GM12865 (cell line): ENCODE measurements around the gene PPP4R2.

Experiments
- DNase-seq: peaks from one replicate; pipeline ENCODE4 v3.0.0; 2010; ENCODE audit warnings: low read depth
- H3K4me3 ChIP-seq: 2 replicates; pipeline ENCODE4 v1.5.1; 2011; ENCODE audit warnings: mild to moderate bottlenecking, low read depth, low read length, control low read depth
- TF ChIP-seq, protein P1 (sequence below): IDR thresholded peaks from 2 replicates; pipeline ENCODE4 v1.5.1; 2011; ENCODE audit warnings: low read length, control low read depth, low read depth, inconsistent platforms; ENCODE audit not compliant: insufficient read depth; ENCODE audit errors: missing control alignments

The PPP4R2 gene

DNA sequence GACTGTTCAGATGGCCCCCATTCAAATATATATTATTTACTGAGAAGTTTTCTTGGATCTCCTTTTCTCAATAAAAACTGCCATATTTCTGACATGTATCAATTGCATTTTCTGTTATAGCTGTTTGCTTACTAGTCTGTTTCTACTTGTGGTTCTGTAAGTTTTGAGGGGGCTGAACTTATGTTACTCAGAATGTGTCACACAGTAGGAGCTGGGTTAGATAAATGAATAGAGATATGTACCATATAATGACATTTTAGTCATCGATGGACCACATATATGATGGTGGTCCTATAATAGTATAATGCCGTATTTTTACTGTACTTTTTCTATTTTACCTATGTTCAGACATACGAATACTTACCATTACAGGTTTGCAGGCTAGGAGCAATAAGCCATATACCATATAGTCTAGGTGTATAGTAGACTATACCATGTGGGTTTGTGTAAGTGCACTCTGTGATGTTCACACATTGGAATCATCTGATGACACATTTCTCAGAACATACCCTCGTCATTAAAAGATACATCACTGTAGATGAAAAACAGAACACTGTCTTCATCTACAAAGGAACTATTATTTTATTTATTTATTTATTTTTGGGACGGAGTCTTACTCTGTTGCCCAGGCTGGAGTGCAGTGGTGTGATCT, 22.3 kb downstream of the PPP4R2 start:
- DNase-seq, result no peak
- H3K4me3 ChIP-seq, result no peak overlapping the region
- TF ChIP-seq, protein P1, sequence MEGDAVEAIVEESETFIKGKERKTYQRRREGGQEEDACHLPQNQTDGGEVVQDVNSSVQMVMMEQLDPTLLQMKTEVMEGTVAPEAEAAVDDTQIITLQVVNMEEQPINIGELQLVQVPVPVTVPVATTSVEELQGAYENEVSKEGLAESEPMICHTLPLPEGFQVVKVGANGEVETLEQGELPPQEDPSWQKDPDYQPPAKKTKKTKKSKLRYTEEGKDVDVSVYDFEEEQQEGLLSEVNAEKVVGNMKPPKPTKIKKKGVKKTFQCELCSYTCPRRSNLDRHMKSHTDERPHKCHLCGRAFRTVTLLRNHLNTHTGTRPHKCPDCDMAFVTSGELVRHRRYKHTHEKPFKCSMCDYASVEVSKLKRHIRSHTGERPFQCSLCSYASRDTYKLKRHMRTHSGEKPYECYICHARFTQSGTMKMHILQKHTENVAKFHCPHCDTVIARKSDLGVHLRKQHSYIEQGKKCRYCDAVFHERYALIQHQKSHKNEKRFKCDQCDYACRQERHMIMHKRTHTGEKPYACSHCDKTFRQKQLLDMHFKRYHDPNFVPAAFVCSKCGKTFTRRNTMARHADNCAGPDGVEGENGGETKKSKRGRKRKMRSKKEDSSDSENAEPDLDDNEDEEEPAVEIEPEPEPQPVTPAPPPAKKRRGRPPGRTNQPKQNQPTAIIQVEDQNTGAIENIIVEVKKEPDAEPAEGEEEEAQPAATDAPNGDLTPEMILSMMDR, result no peak

DNA sequence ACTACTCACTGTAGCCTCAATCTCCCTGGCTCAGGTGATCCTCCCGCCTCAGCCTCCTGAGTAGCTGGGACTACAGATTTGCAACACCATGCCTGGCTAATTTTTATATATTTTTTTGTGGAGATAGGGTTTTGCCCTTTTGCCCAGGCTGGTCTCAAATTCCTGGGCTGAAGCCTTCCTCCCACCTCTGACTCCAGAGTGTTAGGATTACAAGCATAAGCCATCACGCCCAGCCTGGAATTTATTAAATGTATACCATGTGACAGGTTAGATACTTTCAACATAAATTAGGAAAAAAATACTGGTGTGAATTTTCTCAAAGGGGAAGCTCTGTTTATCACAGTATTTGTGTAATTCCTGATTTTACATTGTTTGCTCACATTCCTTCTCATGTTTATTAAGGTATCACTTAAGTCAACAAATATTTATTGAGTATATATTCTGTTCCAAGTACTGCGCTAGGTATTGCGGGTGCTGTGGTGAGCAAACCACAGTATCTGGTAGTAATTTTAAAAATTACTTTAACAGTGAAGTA, 24.8 kb downstream of the PPP4R2 start:
- H3K4me3 ChIP-seq, result no peak overlapping the region
- TF ChIP-seq, protein P1, result no peak
- DNase-seq, result no peak

DNA sequence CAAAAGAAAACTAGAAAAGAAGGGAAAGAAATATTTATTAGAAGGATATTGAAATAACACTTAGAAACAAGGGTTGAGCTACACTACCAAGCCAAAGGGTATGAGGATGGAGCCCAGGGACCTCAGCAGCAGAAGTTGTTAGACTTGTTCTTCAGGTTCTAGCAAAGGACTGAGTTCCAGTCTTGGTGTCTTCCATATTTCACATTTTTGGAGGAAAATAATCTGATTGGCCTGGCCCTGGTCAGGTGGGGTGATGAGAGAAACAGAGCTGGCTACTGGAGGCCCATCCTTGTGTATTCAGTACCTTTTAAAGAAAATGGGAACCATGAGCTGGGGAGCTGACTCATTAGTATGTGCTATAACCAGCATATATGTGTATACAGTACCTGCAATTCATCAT, 28.2 kb downstream of the PPP4R2 start:
- no peak overlapping the region for H3K4me3 ChIP-seq
- TF ChIP-seq, protein P1, result no peak
- DNase-seq, result no peak

GRCh38 chr3:73026111-73026759, 29.6 kb downstream of the PPP4R2 start:
- TF ChIP-seq, protein P1, result no peak
- H3K4me3 ChIP-seq, result no peak overlapping the region
- DNase-seq, result no peak

DNA sequence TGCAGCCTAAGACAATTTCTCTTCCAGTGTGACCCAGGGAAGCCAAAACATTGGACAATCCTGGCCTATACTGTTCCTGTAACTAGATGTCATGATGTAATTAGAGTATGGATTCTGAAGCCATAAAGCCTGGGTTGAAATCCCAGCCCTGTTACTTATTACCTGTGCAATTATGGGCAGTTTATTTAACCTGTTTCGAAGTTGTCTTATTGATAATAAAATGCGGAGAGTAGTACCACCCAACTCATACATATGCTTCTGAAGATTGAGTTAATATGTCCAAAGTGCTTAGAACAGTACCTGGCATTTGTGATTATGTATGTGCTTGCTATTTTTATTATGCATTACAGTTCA, 30.1 kb downstream of the PPP4R2 start:
- DNase-seq, result no peak
- H3K4me3 ChIP-seq, result no peak overlapping the region
- TF ChIP-seq, protein P1, result no peak

- DNase-seq, result no peak
- TF ChIP-seq, protein P1, result no peak
- H3K4me3 ChIP-seq, result no peak overlapping the region
Observed at GRCh38 chr3:73028803-73029202, 32.2 kb downstream of the PPP4R2 start.
